Activated CD4-positive, alpha-beta memory T cell treated with anti-CD3 and anti-CD28 coated beads for 36 hours (primary cell): ENCODE data around the gene CYP24A1. TPM values are rescaled to one million over a fixed set of nuclear protein-coding genes. Genes with fewer than 3 reads are reported as not detected.

ENCODE experiments used
- total RNA-seq, 2 experiments: library from RNA; stranded (reverse); gene quantifications; one replicate each; pipeline ENCODE4 v1.2.3, GENCODE V29; 2021

CYP24A1 gene
- total RNA-seq, 2 experiments from 2014 or later, result 0.57 to 0.92 TPM

Other genes starting within 250 kb of the CYP24A1 start
- gene BCAS1, start 103.4 kb downstream of the CYP24A1 start, total RNA-seq, result under 1 TPM; 0.07 to 0.17 TPM
- 10 to 100 TPM; 38.4 to 40.3 TPM for gene PFDN4, start 34.1 kb upstream of the CYP24A1 start, total RNA-seq